MM.1S (cell line): Measurements from ENCODE around the gene VEGFA.

Source experiments
- DNase-seq: peaks from one replicate; pipeline ENCODE4 v3.0.0-alpha.2; 2015
- H2AFZ ChIP-seq: fragments of 300-600 bp; sonication (generic); 2 replicates; pipeline ENCODE4 v1.6.0; 2016; ENCODE audit warnings: antibody characterized with exemption, low read length
- H3F3A ChIP-seq: fragments of 300-600 bp; sonication (generic); 2 replicates; pipeline ENCODE4 v1.6.1; 2016; ENCODE audit warnings: mild to moderate bottlenecking, antibody characterized with exemption, low read length, moderate library complexity, mixed read lengths; ENCODE audit not compliant: insufficient read depth
- H3K27ac ChIP-seq: fragments of 300-600 bp; sonication (generic); 2 replicates; pipeline ENCODE4 v1.5.1; 2016; ENCODE audit warnings: mild to moderate bottlenecking, low read length
- H3K27me3 ChIP-seq: fragments of 300-600 bp; sonication (generic); replicated peaks from 2 replicates; pipeline ENCODE4 v1.6.0; 2016; ENCODE audit warnings: low read length; ENCODE audit not compliant: insufficient read depth
- H3K36me3 ChIP-seq: fragments of 300-600 bp; sonication (generic); replicated peaks from 2 replicates; pipeline ENCODE4 v1.6.1; 2016; ENCODE audit warnings: mild to moderate bottlenecking, low read length, mixed read lengths; ENCODE audit not compliant: insufficient read depth
- H3K4me1 ChIP-seq: fragments of 300-600 bp; sonication (generic); 2 replicates; pipeline ENCODE4 v1.6.1; 2016; ENCODE audit warnings: low read length, mixed read lengths
- H3K4me2 ChIP-seq: fragments of 300-600 bp; sonication (generic); 2 replicates; pipeline ENCODE4 v1.6.0; 2016; ENCODE audit warnings: low read depth, low read length
- H3K4me3 ChIP-seq: fragments of 300-600 bp; sonication (generic); 2 replicates; pipeline ENCODE4 v1.5.1; 2016; ENCODE audit warnings: low read length, mixed read lengths
- H3K79me2 ChIP-seq: fragments of 300-600 bp; sonication (generic); 2 replicates; pipeline ENCODE4 v1.6.1; 2016; ENCODE audit warnings: mixed run types, low read length, mixed read lengths
- H3K9ac ChIP-seq: fragments of 300-600 bp; sonication (generic); 2 replicates; pipeline ENCODE4 v1.6.1; 2016; ENCODE audit warnings: low read length, mixed read lengths
- H3K9me2 ChIP-seq: fragments of 300-600 bp; sonication (generic); replicated peaks from 2 replicates; pipeline ENCODE4 v1.6.1; 2016; ENCODE audit warnings: mild to moderate bottlenecking, low read length, mixed read lengths; ENCODE audit not compliant: insufficient read depth
- H3K9me3 ChIP-seq: fragments of 300-600 bp; sonication (generic); replicated peaks from 2 replicates; pipeline ENCODE4 v1.6.1; 2016; ENCODE audit warnings: mild to moderate bottlenecking, low read length, mixed read lengths; ENCODE audit not compliant: insufficient read depth
- H4K20me1 ChIP-seq: fragments of 300-600 bp; sonication (generic); 2 replicates; pipeline ENCODE4 v1.6.1; 2016; ENCODE audit warnings: mild to moderate bottlenecking, low read length, moderate library complexity, mixed read lengths; ENCODE audit not compliant: insufficient read depth
- EZH2 ChIP-seq: fragments of 300-600 bp; sonication (generic); optimal IDR thresholded peaks from 2 replicates; pipeline ENCODE3; 2017; ENCODE audit warnings: low read depth, mild to moderate bottlenecking, antibody characterized with exemption, low read length, mixed read lengths
- EZH2phosphoT487 ChIP-seq: fragments of 300-600 bp; sonication (generic); IDR thresholded peaks from 2 replicates; pipeline ENCODE4 v1.6.1; 2018; ENCODE audit warnings: antibody characterized with exemption, low read length
- TF ChIP-seq, protein P1 (sequence below): fragments of 300-600 bp; sonication (generic); IDR thresholded peaks from 2 replicates; pipeline ENCODE4 v1.5.1; 2016; ENCODE audit warnings: antibody characterized with exemption, low read length, mixed read lengths

The VEGFA gene

DNA sequence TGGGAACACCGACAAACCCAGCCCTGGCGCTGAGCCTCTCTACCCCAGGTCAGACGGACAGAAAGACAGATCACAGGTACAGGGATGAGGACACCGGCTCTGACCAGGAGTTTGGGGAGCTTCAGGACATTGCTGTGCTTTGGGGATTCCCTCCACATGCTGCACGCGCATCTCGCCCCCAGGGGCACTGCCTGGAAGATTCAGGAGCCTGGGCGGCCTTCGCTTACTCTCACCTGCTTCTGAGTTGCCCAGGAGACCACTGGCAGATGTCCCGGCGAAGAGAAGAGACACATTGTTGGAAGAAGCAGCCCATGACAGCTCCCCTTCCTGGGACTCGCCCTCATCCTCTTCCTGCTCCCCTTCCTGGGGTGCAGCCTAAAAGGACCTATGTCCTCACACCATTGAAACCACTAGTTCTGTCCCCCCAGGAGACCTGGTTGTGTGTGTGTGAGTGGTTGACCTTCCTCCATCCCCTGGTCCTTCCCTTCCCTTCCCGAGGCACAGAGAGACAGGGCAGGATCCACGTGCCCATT is 15.3 kb downstream of the VEGFA start:
- Histone ChIP-seq H3K79me2 (peaks cover 23% of the 10 kb centered on the region), H3K9me3 (no peaks in the 10 kb centered on the region), H3K9ac (no peak overlapping the region), H3K4me3 (no peak overlapping the region), H4K20me1 (no peaks in the 10 kb centered on the region), H3K4me1 (no peaks in the 10 kb centered on the region), H3K27ac (no peak overlapping the region), H2AFZ (no peak overlapping the region), H3K27me3 (no peaks in the 10 kb centered on the region), H3K9me2 (no peaks in the 10 kb centered on the region), H3F3A (peaks cover 8% of the 10 kb centered on the region; the same call in 1 of the 2 replicates), H3K4me2 (no peak overlapping the region), H3K36me3 (no peaks in the 10 kb centered on the region)
- no peak for DNase-seq
- TF ChIP-seq EZH2phosphoT487: no peak
- TF ChIP-seq EZH2: no peak
- TF ChIP-seq, protein P1, sequence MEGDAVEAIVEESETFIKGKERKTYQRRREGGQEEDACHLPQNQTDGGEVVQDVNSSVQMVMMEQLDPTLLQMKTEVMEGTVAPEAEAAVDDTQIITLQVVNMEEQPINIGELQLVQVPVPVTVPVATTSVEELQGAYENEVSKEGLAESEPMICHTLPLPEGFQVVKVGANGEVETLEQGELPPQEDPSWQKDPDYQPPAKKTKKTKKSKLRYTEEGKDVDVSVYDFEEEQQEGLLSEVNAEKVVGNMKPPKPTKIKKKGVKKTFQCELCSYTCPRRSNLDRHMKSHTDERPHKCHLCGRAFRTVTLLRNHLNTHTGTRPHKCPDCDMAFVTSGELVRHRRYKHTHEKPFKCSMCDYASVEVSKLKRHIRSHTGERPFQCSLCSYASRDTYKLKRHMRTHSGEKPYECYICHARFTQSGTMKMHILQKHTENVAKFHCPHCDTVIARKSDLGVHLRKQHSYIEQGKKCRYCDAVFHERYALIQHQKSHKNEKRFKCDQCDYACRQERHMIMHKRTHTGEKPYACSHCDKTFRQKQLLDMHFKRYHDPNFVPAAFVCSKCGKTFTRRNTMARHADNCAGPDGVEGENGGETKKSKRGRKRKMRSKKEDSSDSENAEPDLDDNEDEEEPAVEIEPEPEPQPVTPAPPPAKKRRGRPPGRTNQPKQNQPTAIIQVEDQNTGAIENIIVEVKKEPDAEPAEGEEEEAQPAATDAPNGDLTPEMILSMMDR: no peak

DNA sequence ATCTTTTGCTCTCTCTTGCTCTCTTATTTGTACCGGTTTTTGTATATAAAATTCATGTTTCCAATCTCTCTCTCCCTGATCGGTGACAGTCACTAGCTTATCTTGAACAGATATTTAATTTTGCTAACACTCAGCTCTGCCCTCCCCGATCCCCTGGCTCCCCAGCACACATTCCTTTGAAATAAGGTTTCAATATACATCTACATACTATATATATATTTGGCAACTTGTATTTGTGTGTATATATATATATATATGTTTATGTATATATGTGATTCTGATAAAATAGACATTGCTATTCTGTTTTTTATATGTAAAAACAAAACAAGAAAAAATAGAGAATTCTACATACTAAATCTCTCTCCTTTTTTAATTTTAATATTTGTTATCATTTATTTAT is 15.9 kb downstream of the VEGFA start:
- Histone ChIP-seq H3K4me1 (no peaks in the 10 kb centered on the region), H3K9ac (no peak overlapping the region), H3F3A (peaks cover 8% of the 10 kb centered on the region; the same call in 1 of the 2 replicates), H3K9me3 (no peaks in the 10 kb centered on the region), H3K79me2 (peaks cover 21% of the 10 kb centered on the region), H3K27me3 (no peaks in the 10 kb centered on the region), H3K9me2 (no peaks in the 10 kb centered on the region), H4K20me1 (no peaks in the 10 kb centered on the region), H3K4me3 (no peak overlapping the region), H3K4me2 (no peak overlapping the region), H3K36me3 (no peaks in the 10 kb centered on the region), H2AFZ (no peak overlapping the region), H3K27ac (no peak overlapping the region)
- TF ChIP-seq EZH2: no peak
- TF ChIP-seq, protein P1: no peak
- DNase-seq: no peak

- Histone ChIP-seq H4K20me1 (no peaks in the 10 kb centered on the region), H3K9ac (no peak overlapping the region), H3K27me3 (no peaks in the 10 kb centered on the region), H3K4me2 (no peak overlapping the region), H3K4me3 (no peak overlapping the region), H3K79me2 (peaks cover 12% of the 10 kb centered on the region), H3K36me3 (no peaks in the 10 kb centered on the region), H3K9me2 (no peaks in the 10 kb centered on the region), H3K27ac (no peak overlapping the region), H3F3A (peaks cover 8% of the 10 kb centered on the region; the same call in 1 of the 2 replicates), H2AFZ (no peak overlapping the region), H3K4me1 (no peaks in the 10 kb centered on the region), H3K9me3 (no peaks in the 10 kb centered on the region)
- TF ChIP-seq, protein P1: no peak
- TF ChIP-seq EZH2: no peak
- no peak for TF ChIP-seq EZH2phosphoT487
- no peak for DNase-seq
Observed at GRCh38 chr6:43786664-43787329, 16.8 kb downstream of the VEGFA start.
